ENCODE results near the gene GSX2. TPM values are rescaled to one million over a fixed set of nuclear protein-coding genes. Genes with fewer than 3 reads are reported as not detected.

Gene GSX2
- total and polyA plus RNA-seq, 2 of the 8 experiments (the other 6 are each of a cell fraction or from before 2014, with no cell fraction given), result not detected

DNA sequence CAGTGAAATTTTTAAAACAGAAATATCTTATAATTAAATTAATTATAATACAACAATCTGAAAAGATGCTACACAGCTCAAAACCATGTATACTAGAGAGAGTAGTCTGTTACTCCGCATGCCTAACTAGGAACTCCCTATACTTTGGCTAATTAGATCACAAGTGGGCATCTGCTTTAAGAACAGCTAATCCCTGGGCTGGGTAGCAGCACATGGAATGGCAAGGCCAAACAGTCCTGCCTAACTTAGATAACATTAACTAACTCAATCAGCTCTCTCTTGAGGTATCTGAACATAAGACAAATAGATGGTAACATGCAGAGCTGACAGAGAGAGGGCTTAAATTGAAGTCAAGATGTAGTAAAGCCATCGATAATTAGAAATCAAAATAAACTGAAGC lies 45.5 kb upstream of the GSX2 start:
- no peak overlapping the region for H3K4me2 ChIP-seq (ENCODE audit: insufficient read depth in 1 of 2, low read depth in 2 of 2, low read length in 2 of 2)
- DNase-seq (ENCODE audit: low read depth in 1 of 2, low spot score in 2 of 2) (no peak), FAIRE-seq (no peak)
- no peaks in the 10 kb centered on the region for H3K27me3 ChIP-seq (replicated peaks in 1 of 4; ENCODE audit: control insufficient read depth in 3 of 4, extremely low read depth in 1 of 4, insufficient read depth in 3 of 4, low read length in 3 of 4)
- H2AFZ ChIP-seq (ENCODE audit: low read length), result no peak overlapping the region
- no peak overlapping the region for H3K14ac ChIP-seq (ENCODE audit: insufficient read length)
- ChIA-PET CTCF (ENCODE audit: partially characterized antibody) (no interaction called here), POLR2A (ENCODE audit: partially characterized antibody) (interaction anchor here (0.9 kb wide), 1 partner anchor 9 kb away, joined by 3 read pairs; no protein-coding TSS in a partner anchor)
- H4K91ac ChIP-seq (replicated peaks; ENCODE audit: insufficient read length, low read length), result no peak overlapping the region
- H2BK5ac ChIP-seq (ENCODE audit: low read depth, low read length), result no peak overlapping the region
- no peak overlapping the region for H4K8ac ChIP-seq (ENCODE audit: extremely low read depth, insufficient read depth, low read length)
- 87% methylated on average over 2 of the region's 2 CpGs; no CpG with 5 or more reads in 1 of the 2 experiments for WGBS, 2 experiments (ENCODE audit: extremely low coverage in 1 of 2, insufficient coverage in 1 of 2, insufficient read length in 1 of 2, insufficient replicate concordance in 2 of 2, low coverage in 1 of 2, low lambda C conversion rate in 2 of 2, missing lambda C conversion rate in 1 of 2)
- no peaks in the 10 kb centered on the region; the same call in 1 of the 2 replicates for H3K23me2 ChIP-seq (ENCODE audit: low read depth, low read length)
- H2BK120ac ChIP-seq (replicated peaks; ENCODE audit: low read depth, low read length), result no peak overlapping the region
- H3K4me3 ChIP-seq (ENCODE audit: extremely low read depth in 1 of 4, insufficient read depth in 2 of 4, low read depth in 3 of 4, low read length in 4 of 4), result no peak overlapping the region
- no peak overlapping the region for H3K9ac ChIP-seq (replicated peaks in 1 of 4; ENCODE audit: extremely low read depth in 1 of 4, low read depth in 3 of 4, low read length in 3 of 4)
- H3K18ac ChIP-seq (ENCODE audit: extremely low read depth, low read length), result no peak overlapping the region
- no peaks in the 10 kb centered on the region for H3K4me1 ChIP-seq (replicated peaks in 1 of 4; ENCODE audit: control insufficient read depth in 3 of 4, insufficient read depth in 4 of 4, low read length in 3 of 4)
- no peak overlapping the region for H2BK15ac ChIP-seq (ENCODE audit: low read length)
- H3K56ac ChIP-seq (replicated peaks; ENCODE audit: insufficient read length, low read depth, low read length), result no peak overlapping the region
- H2AK5ac ChIP-seq (ENCODE audit: low read depth, low read length), result no peak overlapping the region
- H3K79me1 ChIP-seq (ENCODE audit: low read depth, low read length), result no peaks in the 10 kb centered on the region; the same call in 1 of the 2 replicates
- no peak overlapping the region for H2BK12ac ChIP-seq (ENCODE audit: low read depth, low read length)
- H4K20me1 ChIP-seq (replicated peaks in 1 of 2; ENCODE audit: control insufficient read depth in 1 of 2, insufficient read depth in 2 of 2, low read length in 2 of 2), result no peaks in the 10 kb centered on the region
- no peak overlapping the region for H3K27ac ChIP-seq (ENCODE audit: low read depth, low read length)
- no peak overlapping the region for H3K4ac ChIP-seq (replicated peaks; ENCODE audit: insufficient read length, low read depth, low read length)
- no peaks in the 10 kb centered on the region for H3K9me3 ChIP-seq (ENCODE audit: insufficient read depth in 2 of 2, low read depth in 1 of 2, low read length in 1 of 2)
- H4K5ac ChIP-seq (ENCODE audit: insufficient read length, low read depth, low read length), result no peak overlapping the region
- no peaks in the 10 kb centered on the region for H3K36me3 ChIP-seq (ENCODE audit: control insufficient read depth in 2 of 4, insufficient read depth in 4 of 4, low read length in 3 of 4)
- H3K23ac ChIP-seq (ENCODE audit: insufficient read length), result no peak overlapping the region
- no peak overlapping the region for H2BK20ac ChIP-seq (ENCODE audit: low read length)
- H3K79me2 ChIP-seq (ENCODE audit: control insufficient read depth in 1 of 2, insufficient read depth in 2 of 2, low read length in 2 of 2), result peaks cover 0 to 57% of the 10 kb centered on the region in 2 experiments; a peak in 3 of 4 replicates
- TF ChIP-seq TBP (IDR thresholded peaks at IDR 0.05; ENCODE audit: low read depth, low read length), result no peak
- no peak for TF ChIP-seq JUND (IDR thresholded peaks at IDR 0.05; ENCODE audit: low read length)
- TF ChIP-seq, protein P1, sequence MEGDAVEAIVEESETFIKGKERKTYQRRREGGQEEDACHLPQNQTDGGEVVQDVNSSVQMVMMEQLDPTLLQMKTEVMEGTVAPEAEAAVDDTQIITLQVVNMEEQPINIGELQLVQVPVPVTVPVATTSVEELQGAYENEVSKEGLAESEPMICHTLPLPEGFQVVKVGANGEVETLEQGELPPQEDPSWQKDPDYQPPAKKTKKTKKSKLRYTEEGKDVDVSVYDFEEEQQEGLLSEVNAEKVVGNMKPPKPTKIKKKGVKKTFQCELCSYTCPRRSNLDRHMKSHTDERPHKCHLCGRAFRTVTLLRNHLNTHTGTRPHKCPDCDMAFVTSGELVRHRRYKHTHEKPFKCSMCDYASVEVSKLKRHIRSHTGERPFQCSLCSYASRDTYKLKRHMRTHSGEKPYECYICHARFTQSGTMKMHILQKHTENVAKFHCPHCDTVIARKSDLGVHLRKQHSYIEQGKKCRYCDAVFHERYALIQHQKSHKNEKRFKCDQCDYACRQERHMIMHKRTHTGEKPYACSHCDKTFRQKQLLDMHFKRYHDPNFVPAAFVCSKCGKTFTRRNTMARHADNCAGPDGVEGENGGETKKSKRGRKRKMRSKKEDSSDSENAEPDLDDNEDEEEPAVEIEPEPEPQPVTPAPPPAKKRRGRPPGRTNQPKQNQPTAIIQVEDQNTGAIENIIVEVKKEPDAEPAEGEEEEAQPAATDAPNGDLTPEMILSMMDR (IDR thresholded peaks at IDR 0.05; ENCODE audit: control extremely low read depth in 1 of 3, insufficient read depth in 1 of 3, low read depth in 1 of 3, low read length in 3 of 3), result no peak
- TF ChIP-seq TEAD4 (IDR thresholded peaks at IDR 0.05; ENCODE audit: low read depth, low read length), result no peak
- TF ChIP-seq EZH2 (IDR thresholded peaks at IDR 0.05; ENCODE audit: low read depth, low read length, severe bottlenecking), result no peak
- no peak for TF ChIP-seq NANOG (IDR thresholded peaks at IDR 0.05; ENCODE audit: insufficient read depth, low read depth, low read length, poor library complexity, severe bottlenecking)
- no peak for TF ChIP-seq KDM1A (IDR thresholded peaks at IDR 0.05; ENCODE audit: borderline replicate concordance, low read length)
- TF ChIP-seq SIRT6 (IDR thresholded peaks at IDR 0.05; ENCODE audit: low read length), result no peak
- TF ChIP-seq, protein P2, sequence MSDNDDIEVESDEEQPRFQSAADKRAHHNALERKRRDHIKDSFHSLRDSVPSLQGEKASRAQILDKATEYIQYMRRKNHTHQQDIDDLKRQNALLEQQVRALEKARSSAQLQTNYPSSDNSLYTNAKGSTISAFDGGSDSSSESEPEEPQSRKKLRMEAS (IDR thresholded peaks at IDR 0.05), result no peak
- no peak for TF ChIP-seq RXRA (IDR thresholded peaks at IDR 0.05; ENCODE audit: insufficient read depth, low read depth, low read length)
- TF ChIP-seq RNF2 (IDR thresholded peaks at IDR 0.05; ENCODE audit: borderline replicate concordance, low read depth, low read length, missing control alignments, poor library complexity, severe bottlenecking), result no peak

All from H1 (cell line).